COR-L47 (cell line): ENCODE data around the gene FGFBP3.
"Not testable (repeated sequence)": the region's sequence is repeated elsewhere in the genome, so short reads cannot be mapped to it uniquely, and the experiment has no call there.

Experiments used
- DNase-seq: peaks from one replicate; lab custom pipeline; 2025; lab: John Stamatoyannopoulos, UW

The FGFBP3 gene

GRCh38 chr10:91901784-91902677 is 7.3 kb downstream of the FGFBP3 start:
- DNase-seq, result no peak

- DNase-seq, result no peak
Observed at GRCh38 chr10:91897421-91897820, 11.9 kb downstream of the FGFBP3 start.

- DNase-seq, result no peak
Observed at GRCh38 chr10:91896212-91896756, 13.0 kb downstream of the FGFBP3 start.

- not testable (repeated sequence) for DNase-seq
Observed at GRCh38 chr10:91894261-91894685, 15.0 kb downstream of the FGFBP3 start.

- no peak for DNase-seq
Observed at GRCh38 chr10:91893051-91893450, 16.2 kb downstream of the FGFBP3 start.

GRCh38 chr10:91891125-91892001 is 17.9 kb downstream of the FGFBP3 start:
- DNase-seq, result no peak

DNA sequence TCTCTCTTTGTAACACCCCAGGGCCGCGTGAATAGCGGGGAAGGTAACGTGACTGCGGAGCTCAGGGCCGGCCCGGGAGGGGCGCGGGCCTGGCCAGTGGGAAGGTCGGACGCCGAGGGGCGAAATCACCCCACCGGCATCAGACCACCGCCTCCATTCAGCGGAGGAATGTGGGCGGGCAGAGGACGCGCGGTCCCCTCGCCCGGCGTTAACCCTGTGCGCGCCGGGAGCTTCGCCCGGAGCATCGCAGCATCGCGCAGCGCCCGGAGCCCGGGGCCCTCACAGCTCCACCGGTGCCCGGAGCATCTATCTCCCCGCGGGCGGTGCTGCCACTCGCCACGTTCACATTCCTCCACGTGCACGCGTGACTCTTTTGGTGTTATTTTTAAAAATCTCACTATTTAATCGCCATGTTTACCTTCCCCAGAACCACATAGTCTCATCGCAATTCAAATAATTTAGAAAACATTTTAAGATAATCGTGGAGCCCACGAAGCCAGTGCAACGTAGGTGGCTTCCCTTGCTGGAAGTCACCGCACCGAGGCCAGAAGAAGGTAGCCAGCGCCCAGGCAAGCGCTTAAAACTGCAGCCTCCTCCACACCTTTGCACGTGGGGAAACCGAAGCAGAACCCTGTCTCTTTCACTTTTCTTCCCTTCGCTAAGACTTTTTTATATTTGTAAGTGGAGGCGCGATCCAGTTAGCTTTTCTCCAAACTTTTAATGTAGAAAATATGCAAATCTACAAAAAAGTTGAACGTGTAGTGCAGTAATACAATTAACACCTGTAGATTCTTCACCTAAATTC is 21.8 kb downstream of the FGFBP3 start:
- no peak for DNase-seq

DNA sequence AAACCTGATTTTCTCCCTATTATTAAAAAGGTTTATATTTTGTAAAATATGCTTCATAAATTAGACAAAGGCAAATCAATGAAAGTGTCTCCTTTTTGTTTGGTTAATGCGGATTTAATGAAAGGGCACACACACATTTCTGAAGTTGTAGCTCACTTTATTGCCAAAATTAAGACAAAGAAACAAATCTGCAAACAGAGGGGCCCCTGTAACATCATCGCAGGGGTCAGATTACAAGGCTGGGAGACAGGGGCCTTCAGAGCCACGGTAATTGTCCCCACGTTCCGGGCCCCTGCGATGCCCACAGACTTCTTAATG is 22.4 kb downstream of the FGFBP3 start:
- no peak for DNase-seq

DNA sequence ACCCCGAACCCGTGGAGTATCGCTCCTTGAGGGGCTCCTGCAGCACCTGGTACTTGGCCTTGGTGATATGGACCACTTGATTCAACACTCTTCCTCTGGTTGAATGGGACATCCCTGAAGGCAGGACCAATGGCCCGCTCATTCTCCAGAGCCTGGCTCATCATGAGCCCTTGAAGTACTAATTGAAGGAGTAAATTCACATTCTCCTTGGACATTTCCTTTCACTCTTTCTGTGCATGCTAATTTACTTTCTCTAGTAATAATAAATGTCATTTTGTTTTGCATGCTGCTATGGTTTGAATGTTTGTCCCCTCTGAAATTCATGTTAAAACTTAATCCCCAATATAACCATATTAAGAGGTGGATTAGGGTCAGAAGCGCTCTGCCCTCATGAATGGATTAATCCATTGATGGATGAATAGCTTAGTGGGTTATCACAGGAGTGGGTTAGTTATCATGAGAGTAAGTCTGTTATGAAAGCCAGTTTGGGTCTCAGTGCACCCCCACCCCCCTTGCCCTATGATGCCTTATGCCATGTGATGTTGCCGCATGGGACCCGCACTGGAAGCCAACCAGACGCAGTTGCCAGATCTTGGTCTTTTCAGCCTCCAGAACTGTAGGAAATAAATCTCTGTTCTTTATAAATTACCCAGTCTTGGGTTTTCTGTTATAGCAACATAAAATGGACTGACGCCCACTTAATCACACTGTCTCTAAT is 23.8 kb downstream of the FGFBP3 start:
- no peak for DNase-seq

GRCh38 chr10:91884536-91884935 is 24.8 kb downstream of the FGFBP3 start:
- no peak for DNase-seq

GRCh38 chr10:91883549-91884444 is 25.5 kb downstream of the FGFBP3 start:
- no peak for DNase-seq

DNA sequence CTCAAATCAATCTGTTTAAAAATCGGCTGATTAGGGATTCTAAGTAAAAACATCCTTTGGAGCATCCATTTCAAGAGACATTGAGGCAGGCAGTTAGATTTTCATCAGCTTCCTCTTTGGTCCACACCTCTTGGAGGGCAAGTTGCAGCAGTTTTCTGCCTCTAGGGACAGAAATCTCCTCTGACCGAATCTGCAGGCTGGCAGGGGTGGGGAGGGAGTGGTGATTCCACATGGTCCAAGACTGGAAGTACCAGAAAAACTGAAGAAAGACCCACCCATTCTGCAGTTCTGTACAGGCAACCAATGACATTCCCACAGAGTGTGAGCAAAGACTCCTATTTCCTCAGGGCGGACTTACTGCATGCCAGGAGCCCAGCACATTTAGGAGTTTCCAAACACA is 29.0 kb downstream of the FGFBP3 start:
- DNase-seq, result no peak

- no peak for DNase-seq
Observed at GRCh38 chr10:91879515-91880170, 29.6 kb downstream of the FGFBP3 start.

DNA sequence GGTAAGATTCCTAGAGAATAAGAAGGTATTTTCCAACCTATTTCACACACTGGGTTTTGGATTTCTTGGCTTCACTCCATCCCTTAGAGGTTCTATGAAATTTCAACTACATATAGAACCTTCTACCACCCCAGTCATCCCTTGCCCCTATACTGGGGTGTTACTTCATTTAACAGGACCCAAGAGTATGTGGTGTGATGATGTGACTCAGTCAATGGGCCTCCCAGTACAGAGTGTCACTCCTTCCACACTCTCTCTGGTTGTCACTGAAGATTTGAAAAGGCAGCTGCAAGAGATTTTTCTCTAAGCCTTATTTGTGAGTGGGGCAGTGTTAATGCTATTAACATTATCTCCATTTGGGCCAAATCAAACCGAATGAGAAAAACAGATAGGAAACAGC is 33.5 kb downstream of the FGFBP3 start:
- DNase-seq, result no peak

DNA sequence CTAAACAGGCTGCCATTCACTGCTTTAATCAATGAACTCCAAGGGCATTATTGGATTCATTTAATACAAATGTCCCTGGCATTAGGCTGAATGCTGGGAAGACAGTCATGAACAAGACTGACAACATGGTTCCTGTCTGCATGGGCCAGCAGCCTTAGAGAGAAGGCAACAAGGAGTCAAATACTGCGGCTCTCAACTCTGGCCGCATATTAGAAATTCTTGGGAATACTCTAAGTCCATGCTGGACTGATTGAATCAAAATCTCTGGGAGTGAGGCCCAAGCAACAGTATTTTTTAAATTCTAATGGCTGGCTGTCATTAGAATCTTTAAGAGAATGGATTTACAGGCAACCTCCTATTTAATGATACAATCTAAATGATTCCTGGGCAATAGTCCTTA is 34.1 kb downstream of the FGFBP3 start:
- no peak for DNase-seq

DNA sequence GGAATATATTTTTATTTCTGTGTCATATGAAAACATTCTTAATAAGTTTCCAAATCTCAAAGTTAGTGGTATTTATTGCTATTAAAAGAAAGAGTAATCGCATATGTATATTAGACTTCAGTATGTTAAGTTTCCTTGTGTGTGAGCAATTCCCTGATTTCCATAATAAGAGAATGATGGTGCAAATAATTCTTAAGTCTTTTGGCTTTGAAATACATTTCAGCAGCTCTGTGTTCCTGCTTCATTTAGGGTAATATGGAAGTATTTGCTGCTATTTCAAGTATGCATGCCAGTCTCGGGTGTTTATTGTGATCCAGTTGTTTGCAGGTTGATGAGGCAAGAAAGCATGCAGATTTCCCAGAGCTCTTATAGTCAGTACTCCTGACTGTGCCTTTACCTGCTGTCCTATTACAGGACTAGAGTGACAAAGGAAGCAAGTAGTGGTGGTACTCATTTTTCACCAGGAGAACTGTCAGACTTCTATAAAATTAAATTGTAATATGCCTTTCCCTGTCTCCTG is 43.7 kb downstream of the FGFBP3 start:
- DNase-seq, result no peak

- DNase-seq, result no peak
Observed at GRCh38 chr10:91864744-91865143, 44.5 kb downstream of the FGFBP3 start.

- DNase-seq, result no peak
Observed at GRCh38 chr10:91864099-91864498, 45.2 kb downstream of the FGFBP3 start.

- DNase-seq, result no peak
Observed at GRCh38 chr10:91860885-91861284, 48.4 kb downstream of the FGFBP3 start.
